GM18498 (cell line): ENCODE results near the gene FOXL1.
A peak's percentile ranks its signal among the peaks of the same experiment; 100 is the strongest.

Experiments used
- ATAC-seq: cut with Tn5 transposase; IDR thresholded peaks from one replicate; pipeline ENCODE4 v1.9.1; 2021; ENCODE audit warnings: mild to moderate bottlenecking, moderate library complexity; ENCODE audit not compliant: unreplicated experiment

The FOXL1 gene

GRCh38 chr16:86604436-86605193, 26.3 kb downstream of the FOXL1 start:
- peak; percentile 83 for ATAC-seq

DNA sequence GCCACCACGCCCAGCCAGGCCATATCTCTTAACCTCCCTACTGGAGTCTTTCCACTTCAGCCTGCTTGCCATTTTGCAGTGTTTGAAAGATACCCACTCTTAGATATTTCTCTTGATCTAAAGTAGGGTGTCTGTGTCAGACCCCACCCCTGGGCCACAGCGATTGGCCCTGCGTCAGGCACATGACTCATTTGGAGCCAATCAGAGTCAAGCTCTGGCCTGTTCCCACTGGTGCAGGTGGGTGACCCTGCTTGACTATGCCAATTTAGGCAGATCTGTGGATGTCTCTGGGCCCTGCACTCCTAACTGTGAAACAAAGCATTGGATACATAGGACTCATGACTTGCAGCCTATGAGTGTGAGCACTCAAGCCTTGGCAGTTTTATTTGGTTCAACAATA, 27.6 kb downstream of the FOXL1 start:
- no peak for ATAC-seq

GRCh38 chr16:86608301-86608747, 30.0 kb downstream of the FOXL1 start:
- ATAC-seq, result no peak

DNA sequence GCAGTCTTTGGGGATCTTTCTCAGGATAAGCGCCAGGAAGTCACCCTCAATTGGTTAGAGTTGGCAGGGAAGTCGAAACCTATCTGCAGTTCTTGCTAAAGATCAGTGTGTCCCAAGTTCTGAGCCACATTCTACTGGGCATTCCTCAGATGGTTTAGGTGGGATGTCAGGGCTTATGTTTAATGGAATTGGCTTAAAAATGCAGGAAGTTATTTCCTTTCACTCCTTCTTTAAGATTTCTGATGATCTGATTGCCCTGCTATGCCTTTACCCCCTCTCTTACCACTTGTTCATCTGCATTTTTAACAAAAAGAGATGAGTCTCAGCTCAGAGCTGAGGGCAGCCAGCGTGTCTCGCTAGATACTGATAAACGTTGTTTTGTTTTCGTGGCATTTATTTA, 30.8 kb downstream of the FOXL1 start:
- no peak for ATAC-seq

GRCh38 chr16:86609661-86610060, 31.3 kb downstream of the FOXL1 start:
- ATAC-seq, result no peak

DNA sequence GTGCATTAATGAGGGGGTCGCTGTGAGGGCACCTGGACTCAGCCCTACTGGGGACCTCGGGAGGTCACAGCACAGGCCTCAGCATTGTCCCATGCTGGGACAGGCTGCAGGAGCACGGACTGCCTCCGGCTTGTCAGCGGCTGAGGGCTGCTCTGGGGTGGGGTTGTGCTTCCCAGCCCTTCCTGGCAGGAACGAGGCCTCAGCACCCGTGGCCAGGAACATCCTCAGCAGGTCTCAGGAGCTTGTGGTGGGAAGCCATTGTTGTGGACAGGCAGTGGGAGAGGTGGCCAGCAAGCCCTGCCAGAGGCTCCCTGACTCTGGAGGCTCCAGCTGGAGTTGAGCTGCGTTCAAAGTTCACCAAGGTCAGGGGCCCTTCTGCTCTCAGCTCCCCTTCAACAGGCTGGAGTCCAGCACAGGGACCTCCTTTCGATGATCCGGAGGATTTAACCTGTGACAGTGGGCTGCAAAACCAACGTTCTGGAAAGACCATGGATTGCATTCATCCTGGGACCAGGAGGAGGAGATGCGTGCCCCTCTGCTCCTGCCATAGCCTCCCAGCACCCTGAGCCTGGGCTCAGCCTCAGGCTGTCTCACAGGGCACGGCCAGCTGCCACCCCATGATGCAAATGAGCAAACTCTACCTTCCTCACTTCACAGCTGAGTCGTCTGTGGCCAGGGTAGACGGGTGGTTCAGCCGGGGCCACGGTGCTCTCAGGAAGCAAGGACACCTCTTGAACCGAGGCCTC, 32.6 kb downstream of the FOXL1 start:
- ATAC-seq, result no peak

DNA sequence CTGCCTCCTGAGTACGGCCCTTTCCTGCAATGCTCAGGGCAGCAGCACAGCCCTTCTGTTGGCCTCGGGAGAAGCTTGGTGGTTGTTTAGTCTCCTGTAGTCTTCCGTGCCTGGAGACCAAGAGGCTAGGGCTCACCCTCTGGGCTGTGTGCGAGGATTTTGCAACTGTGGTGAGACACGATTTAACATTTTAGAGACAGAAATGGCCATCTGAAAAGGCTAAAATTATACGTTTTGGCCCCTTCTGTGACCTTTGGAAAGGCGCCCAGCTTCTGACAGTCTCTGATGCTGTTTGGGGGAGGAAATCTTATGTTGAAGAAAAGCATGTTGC, 33.1 kb downstream of the FOXL1 start:
- ATAC-seq, result no peak

DNA sequence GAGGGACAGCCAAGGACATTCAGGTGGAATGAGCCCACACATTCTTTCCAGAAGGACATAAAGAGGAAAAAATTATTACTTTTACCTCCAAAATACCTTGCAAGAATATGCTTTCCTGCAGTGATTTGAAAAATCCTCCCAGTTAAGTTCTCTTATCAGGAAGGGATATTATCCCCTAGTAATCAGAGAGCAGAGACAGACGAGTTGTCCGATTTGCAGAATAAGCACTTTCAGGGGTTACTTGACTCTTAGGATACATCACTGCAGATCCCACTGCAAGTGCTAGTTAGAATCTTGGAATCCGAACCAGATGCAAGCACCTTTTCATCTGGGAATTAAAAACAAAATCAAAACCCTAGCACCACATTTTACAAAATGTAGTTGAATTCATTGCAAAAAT, 33.6 kb downstream of the FOXL1 start:
- no peak for ATAC-seq

DNA sequence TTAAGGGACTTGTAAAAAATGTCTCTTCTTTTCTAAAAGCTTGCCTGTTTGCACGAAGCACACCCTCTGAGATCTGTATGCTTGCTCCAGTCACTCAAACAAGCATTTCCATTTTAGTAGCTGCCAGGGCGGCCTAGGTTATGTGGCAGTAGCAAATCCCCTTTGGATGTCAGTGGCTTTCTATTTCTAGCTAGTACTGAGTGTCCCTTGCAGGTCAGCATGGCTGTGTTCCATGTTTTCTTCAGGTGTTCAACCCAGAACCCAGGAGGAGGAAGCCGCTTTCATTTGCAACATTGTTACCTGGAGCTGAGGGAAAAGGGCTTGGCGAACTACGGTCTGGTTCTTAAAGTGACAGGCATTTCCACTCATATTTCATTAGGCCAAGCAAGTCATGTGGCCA, 36.4 kb downstream of the FOXL1 start:
- no peak for ATAC-seq

- ATAC-seq, result no peak
These were observed 38.6 kb downstream of the FOXL1 start for GRCh38 chr16:86616906-86617305.

DNA sequence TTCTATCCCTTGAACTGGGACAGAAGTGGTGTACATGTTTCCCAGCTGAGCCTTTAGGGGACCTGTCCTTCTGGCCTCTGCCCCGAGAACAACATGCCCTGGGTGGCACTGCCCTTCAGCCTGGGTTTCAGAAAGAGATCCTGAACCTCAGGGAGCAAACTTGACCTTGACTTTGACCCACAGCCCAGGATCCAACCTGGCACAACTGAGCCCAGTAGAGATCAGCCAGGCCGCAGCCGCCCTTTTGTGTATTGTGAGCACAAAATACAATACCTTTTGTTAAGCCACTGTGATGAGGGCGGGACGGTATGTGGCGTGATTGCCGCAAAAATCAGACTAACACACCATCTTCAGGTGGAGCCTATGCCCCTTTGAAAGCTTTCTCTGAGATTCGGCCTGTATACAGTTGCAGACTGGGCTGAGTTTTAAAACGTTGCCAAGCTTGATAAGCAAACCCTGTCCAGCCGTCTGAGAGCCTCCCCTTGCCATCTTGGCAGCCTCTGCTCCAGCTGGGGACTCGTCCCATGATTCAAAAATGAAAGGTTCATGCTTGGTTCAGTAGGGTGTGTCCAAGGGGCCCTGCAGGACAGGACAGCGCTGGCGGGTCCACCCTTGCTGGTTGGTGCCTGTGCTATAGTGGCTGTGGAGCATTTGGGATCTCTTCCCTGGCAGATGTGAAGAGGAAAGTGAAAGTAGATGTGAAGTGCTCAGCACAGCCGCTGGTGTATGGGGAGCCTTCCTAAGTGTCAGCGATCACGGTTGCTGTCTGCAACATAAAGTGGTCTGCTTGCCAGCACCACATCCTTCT, 40.3 kb downstream of the FOXL1 start:
- ATAC-seq, result no peak

- ATAC-seq, result no peak
These were observed 41.0 kb downstream of the FOXL1 start for GRCh38 chr16:86619239-86619794.

GRCh38 chr16:86620184-86620583, 41.8 kb downstream of the FOXL1 start:
- no peak for ATAC-seq

DNA sequence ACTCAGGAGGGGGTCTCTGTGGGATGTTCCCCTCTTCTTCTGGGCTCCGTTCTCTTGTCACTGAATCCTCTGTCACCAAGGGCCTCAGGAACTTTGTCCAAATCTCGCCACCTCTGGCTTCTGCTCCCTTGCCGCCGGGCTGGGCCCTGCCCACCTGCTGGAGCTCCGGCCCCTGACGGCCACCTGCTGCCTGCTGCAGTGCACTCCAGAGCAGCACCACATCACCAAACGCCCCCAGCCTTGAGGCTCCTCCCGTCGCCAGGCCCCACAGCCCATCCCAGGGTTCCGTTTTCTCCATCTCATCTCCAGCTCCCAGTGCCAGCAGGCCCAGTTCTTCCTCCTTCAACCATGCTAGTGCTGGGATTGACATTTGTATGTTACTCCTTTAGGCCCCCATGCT, 43.6 kb downstream of the FOXL1 start:
- ATAC-seq, result no peak

DNA sequence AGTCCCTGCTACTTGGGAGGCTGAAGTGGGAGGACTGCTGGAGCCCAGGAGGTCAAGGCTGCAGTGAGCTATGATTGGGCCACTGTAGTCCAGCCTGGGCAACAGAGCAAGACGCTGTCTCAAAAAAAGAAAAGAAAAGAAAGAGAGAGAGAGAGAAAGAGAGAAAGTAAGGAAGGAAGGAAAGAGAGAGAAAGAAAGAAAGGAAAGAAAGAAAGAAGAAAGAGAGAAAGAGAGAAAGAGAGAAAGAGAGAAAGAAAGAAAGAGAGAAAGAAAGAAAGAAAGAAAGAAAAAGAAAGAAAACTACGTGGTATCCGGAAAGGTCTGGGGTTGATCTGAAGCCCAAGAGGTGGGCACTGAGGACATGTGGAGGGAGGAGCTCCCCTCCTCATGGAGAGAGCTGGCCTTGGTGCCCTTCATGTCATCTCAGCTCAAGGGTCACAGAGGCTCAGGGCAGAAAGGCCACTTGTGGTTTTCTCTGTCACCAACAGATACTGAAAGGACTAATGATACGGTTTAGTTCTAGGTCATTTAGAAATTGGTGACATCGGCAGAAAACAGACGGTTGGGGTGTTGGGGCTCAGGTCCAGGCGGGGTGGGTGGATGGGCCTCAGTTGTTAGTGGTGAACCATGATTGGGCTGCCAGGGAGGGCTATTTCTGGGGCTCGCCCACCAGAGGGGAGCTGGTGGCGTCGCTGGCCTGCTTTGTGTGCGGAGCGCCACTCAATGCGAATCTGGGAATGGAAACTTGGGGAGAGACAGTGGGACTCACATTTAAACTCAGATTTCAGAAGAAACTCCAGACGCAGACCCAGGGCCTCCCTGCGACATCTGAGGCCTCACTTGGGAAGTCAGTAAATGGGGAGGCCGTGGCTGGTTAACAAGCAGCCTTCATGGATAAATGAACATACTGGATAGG, 44.6 kb downstream of the FOXL1 start:
- no peak for ATAC-seq

GRCh38 chr16:86625029-86625428, 46.7 kb downstream of the FOXL1 start:
- no peak for ATAC-seq

DNA sequence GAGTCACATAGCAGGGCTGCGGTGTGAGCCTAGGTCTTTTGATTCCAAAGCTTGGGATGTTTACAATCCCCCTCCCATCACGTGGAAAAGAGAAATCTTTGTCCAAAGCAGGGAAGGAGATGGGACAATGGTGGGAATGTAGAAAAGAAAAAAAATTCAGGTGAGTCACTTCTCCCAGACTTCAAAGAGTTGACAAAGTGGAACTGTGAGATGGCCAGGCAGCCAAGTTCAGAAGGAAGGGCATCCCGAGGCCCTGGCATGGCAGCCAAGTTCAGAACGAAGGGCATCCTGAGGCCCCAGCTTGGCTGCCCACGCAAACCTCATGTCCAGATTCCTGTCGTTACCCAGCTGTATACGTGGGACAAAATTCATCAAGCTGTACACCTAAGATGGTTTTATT, 47.5 kb downstream of the FOXL1 start:
- no peak for ATAC-seq

DNA sequence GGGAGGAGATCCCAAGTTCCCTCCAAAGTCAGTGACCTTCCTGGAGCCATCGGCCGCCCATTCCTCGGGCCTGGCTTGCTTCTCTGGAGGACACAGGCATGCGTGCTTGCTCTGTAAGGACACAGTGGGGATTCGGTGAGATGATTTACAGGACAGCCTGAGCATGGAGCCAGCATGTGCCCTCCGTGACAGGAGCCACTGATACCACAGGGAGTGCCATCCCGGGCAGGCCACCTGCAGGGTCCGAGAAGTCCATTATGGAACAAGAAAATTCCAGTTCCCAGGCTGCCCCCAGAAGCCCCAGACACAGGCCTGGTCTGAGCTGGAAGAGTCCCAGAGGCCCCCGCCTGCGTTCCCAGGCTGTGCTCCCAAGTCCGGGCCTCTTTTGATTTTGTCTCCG, 47.9 kb downstream of the FOXL1 start:
- ATAC-seq, result no peak

GRCh38 chr16:86626966-86627365, 48.6 kb downstream of the FOXL1 start:
- no peak for ATAC-seq

DNA sequence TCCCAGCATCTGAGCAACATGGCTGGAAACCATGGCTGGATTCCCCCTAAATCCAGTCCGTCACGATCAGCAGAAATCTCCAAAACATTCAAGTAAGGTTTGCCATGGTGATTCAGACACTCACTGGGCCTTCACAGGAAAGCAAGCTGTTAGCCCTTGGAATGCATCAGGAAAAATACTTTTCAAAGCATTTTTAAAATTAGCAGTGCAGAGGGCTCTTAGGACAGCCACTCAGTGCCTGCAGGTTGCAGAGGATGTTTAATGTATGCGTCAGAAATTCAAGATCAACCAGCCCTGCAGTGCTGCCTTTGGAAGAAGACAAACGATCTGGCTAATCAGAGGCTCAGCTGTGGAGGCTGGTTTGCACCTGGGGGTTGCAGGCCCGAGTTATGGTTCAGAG, 50.3 kb downstream of the FOXL1 start:
- ATAC-seq, result no peak
